GM12878 (cell line): ENCODE results near the gene GZMA. TPM values are rescaled to one million over a fixed set of nuclear protein-coding genes. Genes with fewer than 3 reads are reported as not detected.

Experiments used
- ATAC-seq: fragments of 200-7000 bp; cut with Tn5 transposase; 3 replicates; pipeline ENCODE4 v1.9.1; 2020; ENCODE audit warnings: mild to moderate bottlenecking, moderate library complexity
- BruUV-seq: library from RNA; stranded (reverse); fragments of 400-500 nt; replicated peaks from 2 replicates; lab custom pipeline; 2021; lab: Mats Ljungman, UMichigan
- CTCF ChIA-PET: fragments of 300-600 bp; sonication (Branson Sonifier 250); formaldehyde crosslinking; extraction: SDS; loops from one replicate; lab custom pipeline; 2021; ENCODE audit warnings: inconsistent platforms; lab: Yijun Ruan, JAX
- POLR2A ChIA-PET: fragments of 350-600 bp; formaldehyde crosslinking; extraction: SDS; loops from one replicate; lab custom pipeline; 2021; ENCODE audit warnings: inconsistent platforms; lab: Charles Lee
- RAD21 ChIA-PET: fragments of 300-600 bp; sonication (Branson Sonifier 250); formaldehyde crosslinking; loops from one replicate; lab custom pipeline; 2023; ENCODE audit warnings: antibody characterized with exemption; ENCODE audit not compliant: unreplicated experiment; lab: Charles Lee
- SMC1A ChIA-PET: fragments of 300-600 bp; sonication (Branson Sonifier 250); formaldehyde crosslinking; loops from one replicate; lab custom pipeline; 2023; ENCODE audit not compliant: unreplicated experiment, uncharacterized antibody; lab: Charles Lee
- DNase-seq: peaks from one replicate; pipeline ENCODE4 v3.0.0-alpha.2; 2011; ENCODE audit warnings: low read depth, low spot score
- FAIRE-seq: peaks from 3 replicates; lab custom pipeline; 2011; peaks lifted over from hg19 to GRCh38; lab: Jason Lieb, UNC
- H2AFZ ChIP-seq: 2 replicates; pipeline ENCODE4 v1.6.0; 2011; ENCODE audit warnings: low read depth, low read length, control low read depth; ENCODE audit not compliant: control insufficient read depth
- H3K27ac ChIP-seq: 2 replicates; pipeline ENCODE4 v1.5.1; 2011; ENCODE audit warnings: control low read depth; ENCODE audit not compliant: control insufficient read depth, insufficient read depth
- H3K27me3 ChIP-seq, 2 experiments: replicated peaks in 1 of 2; 2 replicates each; pipeline versions ENCODE4 v1.6.0 to v1.6.1; 2011; ENCODE audit warnings: low read length in 1 of 2; ENCODE audit not compliant: control insufficient read depth in 2 of 2, insufficient read depth in 2 of 2
- H3K36me3 ChIP-seq, 2 experiments: 2 replicates each; pipeline ENCODE4 v1.5.1; 2011; ENCODE audit warnings: low read length in 1 of 2; ENCODE audit not compliant: control insufficient read depth in 2 of 2, insufficient read depth in 2 of 2
- H3K4me1 ChIP-seq: 2 replicates; pipeline ENCODE4 v1.6.1; 2011; ENCODE audit warnings: mild to moderate bottlenecking, low read length, moderate library complexity, mixed read lengths; ENCODE audit not compliant: control insufficient read depth, insufficient read depth
- H3K4me2 ChIP-seq: 2 replicates; pipeline ENCODE4 v1.6.0; 2011; ENCODE audit warnings: control low read depth; ENCODE audit not compliant: control insufficient read depth, insufficient read depth
- H3K4me3 ChIP-seq: fragments of 200-600 bp; sonication (generic); 2 replicates; pipeline ENCODE4 v1.5.1; 2016
- H3K79me2 ChIP-seq: 2 replicates; pipeline ENCODE4 v1.6.0; 2011; ENCODE audit warnings: low read length; ENCODE audit not compliant: control insufficient read depth, insufficient read depth
- H3K9ac ChIP-seq: 2 replicates; pipeline ENCODE4 v1.8.0; 2011; ENCODE audit warnings: low read length, control low read depth, mixed read lengths; ENCODE audit not compliant: control insufficient read depth, insufficient read depth
- H3K9me3 ChIP-seq: replicated peaks from 3 replicates; pipeline ENCODE4 v1.5.1; 2011; ENCODE audit warnings: mild to moderate bottlenecking, low read length; ENCODE audit not compliant: control insufficient read depth, insufficient read depth
- H4K20me1 ChIP-seq: 2 replicates; pipeline ENCODE4 v1.6.0; 2011; ENCODE audit not compliant: control insufficient read depth, insufficient read depth
- CBFB ChIP-seq: IDR thresholded peaks from 2 replicates; pipeline ENCODE4 v1.6.1; 2016; ENCODE audit warnings: antibody characterized with exemption, low read depth
- CHD1 ChIP-seq: IDR thresholded peaks from 2 replicates; pipeline ENCODE4 v1.6.1; 2012; ENCODE audit warnings: low read depth, low read length, improper control_type of control experiment
- EP300 ChIP-seq, 2 experiments: fragments of 150-350 bp in 1 of 2; IDR thresholded peaks; 2 replicates each; pipeline ENCODE4 v1.6.1; 2011 to 2012; ENCODE audit warnings: low read depth in 2 of 2, low read length in 2 of 2, borderline replicate concordance in 1 of 2, improper control_type of control experiment in 1 of 2, inconsistent platforms in 1 of 2; ENCODE audit not compliant: control insufficient read depth in 1 of 2
- ESRRA ChIP-seq: IDR thresholded peaks from 2 replicates; pipeline ENCODE4 v1.6.1; 2012; ENCODE audit warnings: mild to moderate bottlenecking, low read length, improper control_type of control experiment
- PKNOX1 ChIP-seq: fragments of 450-650 bp; IDR thresholded peaks from 2 replicates; pipeline ENCODE4 v1.6.1; 2016; ENCODE audit warnings: mild to moderate bottlenecking
- RELB ChIP-seq: fragments of 450-650 bp; IDR thresholded peaks from 2 replicates; pipeline ENCODE4 v1.6.1; 2017; ENCODE audit warnings: low read depth, mild to moderate bottlenecking, moderate library complexity
- TCF7 ChIP-seq: IDR thresholded peaks from 2 replicates; pipeline ENCODE4 v1.6.1; 2014; ENCODE audit warnings: antibody characterized with exemption, borderline replicate concordance
- ZNF687 ChIP-seq: fragments of 450-650 bp; IDR thresholded peaks from 2 replicates; pipeline ENCODE4 v1.6.1; 2017; ENCODE audit warnings: mild to moderate bottlenecking, moderate library complexity
- in situ Hi-C: fragments of 300-500 bp; cut with MboI; formaldehyde crosslinking; loops from 9 replicates; pipeline ENCODE4 v1.14.3; 2018; ENCODE audit warnings: mixed read lengths
- intact Hi-C: fragments of 100-400 bp; cut with micrococcal nuclease; formaldehyde crosslinking; loops from one replicate; pipeline ENCODE4 v1.14.2; 2022; ENCODE audit not compliant: unreplicated experiment
- polyA plus RNA-seq, 11 experiments: library from polyadenylated mRNA; depleted of rRNA in 4 of 11; unstranded in 6 of 11; stranded (reverse) in 5 of 11; fragments of >200 nt; fragmentation: Nextera tagmentation in 4 of 11; fragmentation: Illumina TruSeq in 1 of 11; extraction: Ambion mirVana in 4 of 11; extraction: Trizol in 1 of 11; gene quantifications; 1 replicate in 1 of 11; 2 replicates in 10 of 11; pipeline versions ENCODE4 v1.2.1 to v1.2.3, GENCODE V29; 2011 to 2016; ENCODE audit warnings: inconsistent platforms in 2 of 11, missing spikeins in 2 of 11, low read depth in 1 of 11
- total RNA-seq, 4 experiments: library from RNA; depleted of rRNA in 3 of 4; stranded (reverse); fragments of >200 nt in 3 of 4; fragmentation: Illumina TruSeq in 1 of 4; extraction: Trizol in 1 of 4; gene quantifications; 2 replicates each; pipeline versions ENCODE4 v1.2.1 to v1.2.3, GENCODE V29; 2013 to 2021

GZMA gene
- total and polyA plus RNA-seq, 10 of the 15 experiments (the other 5 are each of a cell fraction or from before 2014, with no cell fraction given) = 0.18 TPM; not detected in 9

- ATAC-seq = no peak
- H3K9me3 ChIP-seq = no peaks in the 10 kb centered on the region
- intact Hi-C loops = no loop called here
Measured at GRCh38 chr5:55113327-55113726, 10.9 kb downstream of the GZMA start.

More at GRCh38 chr5:55113327-55113726, 10.9 kb downstream of the GZMA start:
- DNase-seq = no peak
- POLR2A ChIA-PET = no interaction called here
- no peaks in the 10 kb centered on the region for H4K20me1 ChIP-seq
- TF ChIP-seq CBFB (no peak), EP300 (IDR thresholded peaks at IDR 0.05; ENCODE audit: borderline replicate concordance in 1 of 2, control insufficient read depth in 1 of 2, low read depth in 2 of 2, low read length in 2 of 2) (no peak), PKNOX1 (no peak), CHD1 (no peak), ZNF687 (no peak), RELB (no peak), ESRRA (no peak), TCF7 (no peak)
- TF ChIP-seq, all 136 proteins: peak for 0
- Histone ChIP-seq H3K27me3 (no peaks in the 10 kb centered on the region; a peak in 1 of 4 replicates), H3K4me3 (no peak overlapping the region), H3K36me3 (no peaks in the 10 kb centered on the region), H3K9ac (no peak overlapping the region), H2AFZ (no peak overlapping the region), H3K79me2 (no peaks in the 10 kb centered on the region), H3K4me2 (no peak overlapping the region), H3K4me1 (no peaks in the 10 kb centered on the region), H3K27ac (no peak overlapping the region)
- no peak for FAIRE-seq
- SMC1A ChIA-PET = no interaction called here
- in situ Hi-C loops = no loop called here
- no TSS peak for BruUV-seq
- CTCF ChIA-PET = no interaction called here
- RAD21 ChIA-PET = no interaction called here
